Measurements from ENCODE around the gene PCNA.

DNA sequence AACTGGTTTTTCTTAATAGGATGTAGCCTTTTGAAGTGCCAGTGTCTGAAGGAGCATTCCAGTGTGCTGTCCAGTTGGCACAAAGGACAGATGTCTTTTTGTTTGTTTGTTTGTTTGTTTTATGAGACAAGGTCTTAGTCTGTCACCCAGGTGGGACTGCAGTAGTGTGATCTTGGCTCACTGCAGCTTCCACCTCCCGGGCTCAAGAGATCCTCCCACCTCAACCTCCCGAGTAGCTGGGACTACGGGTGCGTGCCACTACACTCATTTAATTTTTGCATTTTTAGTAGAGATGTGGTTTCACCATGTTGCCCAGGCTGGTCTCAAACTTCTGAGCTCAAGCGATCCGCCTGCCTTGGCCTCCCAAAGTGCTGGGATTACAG is 34.8 kb upstream of the PCNA start:
- TF ChIP-seq POLR2A (IDR thresholded peaks at IDR 0.05), result no peak
- TF ChIP-seq, protein P1, sequence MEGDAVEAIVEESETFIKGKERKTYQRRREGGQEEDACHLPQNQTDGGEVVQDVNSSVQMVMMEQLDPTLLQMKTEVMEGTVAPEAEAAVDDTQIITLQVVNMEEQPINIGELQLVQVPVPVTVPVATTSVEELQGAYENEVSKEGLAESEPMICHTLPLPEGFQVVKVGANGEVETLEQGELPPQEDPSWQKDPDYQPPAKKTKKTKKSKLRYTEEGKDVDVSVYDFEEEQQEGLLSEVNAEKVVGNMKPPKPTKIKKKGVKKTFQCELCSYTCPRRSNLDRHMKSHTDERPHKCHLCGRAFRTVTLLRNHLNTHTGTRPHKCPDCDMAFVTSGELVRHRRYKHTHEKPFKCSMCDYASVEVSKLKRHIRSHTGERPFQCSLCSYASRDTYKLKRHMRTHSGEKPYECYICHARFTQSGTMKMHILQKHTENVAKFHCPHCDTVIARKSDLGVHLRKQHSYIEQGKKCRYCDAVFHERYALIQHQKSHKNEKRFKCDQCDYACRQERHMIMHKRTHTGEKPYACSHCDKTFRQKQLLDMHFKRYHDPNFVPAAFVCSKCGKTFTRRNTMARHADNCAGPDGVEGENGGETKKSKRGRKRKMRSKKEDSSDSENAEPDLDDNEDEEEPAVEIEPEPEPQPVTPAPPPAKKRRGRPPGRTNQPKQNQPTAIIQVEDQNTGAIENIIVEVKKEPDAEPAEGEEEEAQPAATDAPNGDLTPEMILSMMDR (IDR thresholded peaks at IDR 0.05), result no peak

All from stomach (tissue), 4 donors.